HG02884 (cell line): ENCODE data around the gene OR5A2.
A peak's percentile ranks its signal among the peaks of the same experiment; 100 is the strongest.
"Not testable (repeated sequence)": the region's sequence is repeated elsewhere in the genome, so short reads cannot be mapped to it uniquely, and the experiment has no call there.

Experiments used
- ATAC-seq: cut with Tn5 transposase; IDR thresholded peaks from one replicate; pipeline ENCODE4 v1.9.1; 2021; ENCODE audit warnings: mild to moderate bottlenecking, moderate library complexity; ENCODE audit not compliant: unreplicated experiment

OR5A2 gene

DNA sequence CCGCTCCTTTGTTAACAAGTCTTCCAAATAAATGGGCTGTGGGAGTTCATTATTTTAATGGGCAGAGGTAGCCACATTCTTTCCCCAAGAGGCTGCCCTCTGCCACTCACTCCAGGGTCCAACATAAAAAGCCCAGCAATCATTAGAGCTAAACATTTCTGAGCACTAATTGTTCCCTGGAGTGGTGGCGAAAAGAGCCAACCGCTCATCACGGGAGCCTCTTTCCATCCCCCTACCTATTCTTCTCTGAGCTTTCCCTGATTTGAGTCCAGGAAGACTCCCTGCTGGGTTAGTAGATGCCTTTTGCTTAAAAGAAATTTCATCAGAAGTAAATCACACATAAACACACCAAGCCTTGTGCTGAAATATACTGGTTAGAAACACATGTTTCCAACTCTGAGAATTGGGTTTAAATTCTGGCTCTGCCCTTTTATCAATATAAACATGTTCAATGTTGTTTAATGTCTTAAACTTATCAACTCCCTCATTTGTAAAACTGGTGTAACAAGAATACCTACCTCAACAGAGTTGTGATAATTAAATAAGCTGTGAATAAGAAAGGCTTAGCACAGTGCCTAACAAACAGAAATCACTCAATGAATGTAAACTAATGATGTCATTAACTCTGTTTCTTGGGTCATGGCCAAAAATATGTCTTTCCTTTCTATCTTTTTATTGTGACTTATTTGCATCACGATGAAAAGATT, at the start of gene OR5A2:
Gene OR5A2 (minus strand): TSS at position 53 of the 707 bp plus-strand sequence. CDS start 3,460 bp downstream, outside the sequence.
- ATAC-seq, result no peak

DNA sequence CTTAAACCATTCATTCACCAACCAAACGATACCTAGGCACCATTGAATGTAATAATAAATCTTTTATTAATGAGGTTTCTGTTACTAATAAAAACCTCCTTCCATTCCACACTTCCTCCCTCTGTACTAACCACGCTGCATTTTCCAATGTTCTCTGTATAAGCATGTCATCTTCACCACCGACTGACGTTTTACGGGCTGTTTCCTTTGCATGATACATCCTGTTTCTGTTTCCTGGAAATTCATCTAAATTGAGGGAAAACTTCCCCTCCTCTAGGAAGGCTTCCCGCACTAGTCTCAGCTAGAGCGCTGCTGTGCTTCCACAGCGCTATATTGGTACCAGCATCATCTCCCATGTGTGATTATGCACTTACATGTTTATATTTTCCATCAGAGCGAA, 49.0 kb upstream of the OR5A2 start:
- no peak for ATAC-seq

DNA sequence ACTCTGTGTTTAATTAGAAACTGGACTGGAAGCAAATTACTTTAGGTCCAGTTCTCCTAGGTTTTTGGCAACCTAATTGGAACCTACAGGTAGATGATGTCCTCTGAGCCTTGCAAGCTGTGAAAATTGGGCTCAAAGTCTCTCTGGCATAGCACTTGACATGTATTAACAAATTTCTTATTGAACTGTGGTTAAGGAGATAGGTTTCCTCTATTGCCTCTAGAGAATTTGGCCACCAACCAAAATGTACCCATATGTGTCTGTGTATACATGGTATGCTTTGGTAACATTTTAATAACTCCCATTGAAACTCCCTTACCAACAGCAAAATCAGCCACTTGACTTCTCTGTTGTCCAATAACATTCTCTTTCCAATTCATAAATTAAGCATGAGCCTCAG, 46.8 kb upstream of the OR5A2 start, which contains the start of gene OR4D10:
Gene OR4D10 (plus strand): TSS at position 301 of the 400 bp plus-strand sequence. CDS start 4,115 bp downstream, outside the sequence.
- ATAC-seq, result no peak

GRCh38 chr11:59463190-59463641, 37.0 kb upstream of the OR5A2 start:
- ATAC-seq, result no peak

DNA sequence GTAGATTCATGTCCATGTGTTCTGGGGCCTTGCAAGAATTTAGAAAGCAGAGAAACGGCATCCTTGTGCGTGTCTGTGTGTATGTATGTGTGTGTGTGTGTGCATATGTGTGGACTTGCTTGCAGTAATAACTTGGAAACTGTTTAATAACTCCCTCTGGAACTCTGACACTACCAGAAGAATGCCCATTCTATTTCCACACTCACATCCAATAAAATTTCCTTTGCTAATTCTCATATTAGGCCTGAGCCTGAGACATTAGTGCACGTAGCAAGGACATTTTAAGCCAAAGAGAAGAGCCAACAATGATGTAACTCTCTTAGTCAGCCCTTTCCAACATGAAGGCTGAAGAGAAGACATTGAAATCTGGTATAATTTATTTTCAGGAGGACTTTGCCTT, 33.7 kb upstream of the OR5A2 start:
- ATAC-seq, result no peak

GRCh38 chr11:59456661-59457060, 30.4 kb upstream of the OR5A2 start, which contains the start of gene OR4D6:
OR4D6 (plus strand) TSS chr11:59456961; CDS start chr11:59456961, 0 bp downstream.
- ATAC-seq, result no peak

DNA sequence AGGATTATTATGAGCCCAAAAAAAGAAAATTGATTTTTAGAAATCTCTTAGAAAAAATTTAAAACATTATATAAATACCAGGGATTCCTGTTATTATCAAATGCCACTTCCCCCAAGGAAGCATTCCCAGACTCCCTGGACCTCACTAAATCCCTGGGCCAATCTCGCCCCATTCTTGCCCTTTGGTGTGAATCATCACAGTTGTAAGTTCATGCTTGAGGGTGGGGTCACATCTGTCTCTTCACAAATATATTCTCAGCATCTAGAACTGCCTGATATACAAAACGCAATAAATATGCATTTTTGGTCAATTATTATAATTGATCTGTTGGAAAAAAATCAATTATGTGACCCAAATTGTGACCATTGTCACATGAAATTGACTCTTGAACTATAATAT, 22.3 kb upstream of the OR5A2 start:
- ATAC-seq, result no peak

DNA sequence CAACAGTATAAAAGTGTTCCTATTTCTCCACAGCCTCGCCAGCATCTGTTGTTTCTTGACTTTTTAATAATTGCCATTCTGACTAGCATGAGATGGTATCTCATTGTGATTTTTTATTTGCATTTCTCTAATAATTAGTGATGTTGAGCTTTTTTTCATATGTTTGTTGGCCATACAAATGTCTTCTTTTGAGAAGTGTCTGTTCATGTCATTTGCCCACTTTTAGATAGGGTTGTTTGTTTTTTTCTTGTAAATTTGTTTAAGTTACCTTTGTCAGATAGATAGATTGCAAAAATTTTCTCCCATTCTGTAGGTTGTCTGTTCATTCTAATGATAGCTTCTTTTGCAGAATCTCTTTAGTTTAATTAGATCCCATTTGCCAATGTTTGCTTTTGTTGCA, 19.4 kb upstream of the OR5A2 start:
- not testable (repeated sequence) for ATAC-seq

- no peak for ATAC-seq
These were observed 11.6 kb upstream of the OR5A2 start for GRCh38 chr11:59437770-59438169.

DNA sequence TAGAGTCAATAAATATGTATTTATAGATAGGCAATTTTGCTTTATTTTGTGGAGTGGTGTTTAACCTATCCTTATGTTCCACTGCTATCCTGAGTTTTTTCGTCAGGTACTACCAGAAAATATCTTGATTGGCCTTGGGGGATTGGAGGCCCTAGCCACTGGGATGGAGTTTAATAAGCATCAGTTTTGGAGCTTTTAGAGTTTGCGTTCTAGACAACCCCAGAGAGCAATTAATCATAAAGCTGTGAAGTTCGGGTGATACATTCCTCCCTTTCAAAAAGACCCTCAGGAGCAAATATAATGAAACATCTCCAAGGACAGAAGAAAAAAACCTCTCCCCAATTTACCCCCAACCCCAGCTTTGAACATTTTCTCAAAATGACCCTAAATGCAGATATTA, 10.0 kb upstream of the OR5A2 start, which contains the start of gene OR5A1:
Gene OR5A1 (plus strand): TSS at position 301 of the 400 bp plus-strand sequence. CDS start 6,700 bp downstream, outside the sequence.
- ATAC-seq, result no peak

DNA sequence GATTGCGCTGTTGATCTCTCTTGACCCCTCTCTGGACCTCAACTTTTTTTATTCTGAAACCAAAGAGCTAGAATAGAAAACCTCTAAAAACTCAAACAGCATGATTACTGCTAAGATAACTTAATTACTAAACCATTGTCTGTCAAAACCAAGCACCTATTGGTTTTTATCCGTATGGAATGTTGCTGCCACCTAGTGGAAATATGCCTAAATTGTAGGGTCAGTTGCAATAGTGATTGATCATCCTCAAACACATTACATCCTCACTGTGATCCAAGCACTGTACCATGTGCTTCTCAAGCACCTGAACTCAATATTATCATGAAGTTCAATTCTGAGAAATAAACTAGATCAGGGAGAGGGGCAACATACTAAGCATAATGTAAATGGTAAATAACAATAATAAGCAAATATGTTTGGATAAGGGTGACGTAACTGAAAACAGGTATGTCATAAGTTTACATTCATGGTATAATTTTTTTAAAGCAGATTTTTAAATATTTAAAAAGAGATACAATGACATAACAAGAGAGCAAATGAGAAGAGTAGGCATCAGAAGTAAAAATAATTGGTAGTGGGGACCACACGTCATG, 3.8 kb upstream of the OR5A2 start:
- peak; percentile 81 for ATAC-seq

- ATAC-seq, result no peak
These were observed 812 bp upstream of the OR5A2 start for GRCh38 chr11:59427068-59427382.

DNA sequence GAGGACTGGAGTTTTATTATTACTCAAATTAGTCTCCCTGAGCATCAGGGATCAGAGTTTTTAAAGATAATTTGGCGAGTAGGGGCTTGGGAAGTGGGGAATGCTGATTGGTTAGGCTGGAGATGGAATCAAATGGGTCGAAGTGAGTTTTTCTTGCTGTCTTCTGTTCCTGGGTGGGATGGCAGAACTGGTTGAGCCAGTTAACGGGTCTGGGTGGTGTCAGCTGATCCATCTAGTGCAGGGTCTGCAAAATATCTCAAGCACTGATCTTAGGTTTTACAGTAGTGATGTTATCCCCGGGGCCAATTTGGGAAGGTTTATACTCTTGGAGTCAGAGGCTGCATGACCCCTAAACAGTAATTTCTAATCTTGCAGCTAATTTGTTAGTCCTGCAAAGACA, 1.1 kb downstream of the OR5A2 start:
- no peak for ATAC-seq

- ATAC-seq, result no peak
These were observed 2.4 kb downstream of the OR5A2 start for GRCh38 chr11:59423835-59424234.

DNA sequence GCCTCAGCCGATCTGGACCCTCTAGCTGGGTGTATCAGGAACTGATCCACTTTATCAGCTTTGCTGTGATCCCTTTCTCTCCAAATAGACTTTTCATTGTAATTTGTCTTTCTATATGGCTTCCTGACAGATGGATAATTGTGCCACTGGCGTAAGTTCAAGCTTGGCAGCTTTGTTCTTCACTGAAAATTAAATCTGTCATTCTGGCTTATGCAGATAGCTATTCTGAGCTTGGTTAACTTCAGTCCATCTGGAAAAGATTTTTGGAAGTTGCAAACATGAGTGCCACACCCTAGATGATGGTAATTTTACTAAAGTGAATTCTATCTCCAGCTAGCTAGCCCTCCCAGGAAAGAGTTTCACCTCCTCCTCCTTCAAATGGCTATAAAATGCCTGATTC, 8.1 kb downstream of the OR5A2 start:
- no peak for ATAC-seq

DNA sequence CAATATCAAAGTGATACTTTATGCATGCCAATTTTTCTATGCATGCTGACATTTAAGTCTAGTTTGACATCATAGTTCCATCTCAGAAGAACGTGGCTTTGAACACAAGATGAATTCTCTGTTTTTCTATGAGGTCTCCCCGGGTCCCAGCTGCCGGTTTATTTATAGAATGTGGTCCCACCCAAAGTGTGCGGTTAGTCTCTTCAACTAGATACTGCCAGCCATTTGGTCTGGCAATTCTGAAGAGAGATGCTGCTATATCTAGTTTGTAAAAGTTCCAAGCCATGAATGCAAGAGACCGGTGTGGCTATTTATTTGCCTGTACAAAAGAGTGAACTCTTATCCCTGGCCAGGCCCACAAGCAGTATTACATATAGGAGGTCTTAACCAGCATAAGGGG, 9.2 kb downstream of the OR5A2 start:
- no peak for ATAC-seq

GRCh38 chr11:59416613-59417012, 9.6 kb downstream of the OR5A2 start:
- no peak for ATAC-seq

DNA sequence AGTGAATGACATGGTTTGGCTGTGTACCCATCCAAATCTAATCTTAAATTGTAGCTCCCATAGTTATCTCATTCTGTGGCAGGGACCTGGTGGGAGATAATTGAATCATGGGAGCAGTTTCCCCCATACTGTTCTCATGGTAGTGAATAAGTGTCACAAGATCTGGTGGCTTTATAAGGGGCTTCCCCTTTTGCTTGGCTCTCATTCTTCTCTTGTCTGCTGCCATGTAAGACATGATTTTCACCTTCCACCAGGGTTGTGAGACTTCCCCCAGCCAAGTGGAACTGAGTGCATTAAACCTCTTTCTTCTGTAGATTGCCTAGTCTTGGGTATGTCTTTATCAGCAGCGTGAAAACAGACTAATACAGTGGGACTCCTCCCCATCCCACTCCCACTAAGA, 11.1 kb downstream of the OR5A2 start:
- no peak for ATAC-seq

GRCh38 chr11:59413646-59414045, 12.6 kb downstream of the OR5A2 start:
- ATAC-seq, result no peak

DNA sequence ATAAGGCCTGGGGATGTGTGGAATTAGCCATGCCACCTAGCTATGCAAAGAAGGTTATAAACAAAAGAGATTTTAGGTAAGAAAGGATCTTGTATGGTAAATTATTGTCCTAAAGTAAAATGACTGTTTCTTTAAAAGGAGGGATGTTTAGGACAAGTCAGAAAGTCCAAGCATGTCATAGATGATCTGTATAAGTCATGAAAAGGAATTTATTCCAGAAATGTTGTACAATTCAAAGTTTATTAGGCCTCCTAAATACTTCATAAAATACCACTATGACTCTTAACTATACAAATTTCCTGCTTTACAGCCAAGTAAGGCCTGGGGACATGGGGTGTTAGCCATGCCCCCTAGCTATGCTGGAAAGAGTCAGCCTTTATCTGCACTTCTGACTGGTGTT, 22.7 kb downstream of the OR5A2 start:
- no peak for ATAC-seq

GRCh38 chr11:59401262-59401552, 25.0 kb downstream of the OR5A2 start:
- ATAC-seq, result no peak

DNA sequence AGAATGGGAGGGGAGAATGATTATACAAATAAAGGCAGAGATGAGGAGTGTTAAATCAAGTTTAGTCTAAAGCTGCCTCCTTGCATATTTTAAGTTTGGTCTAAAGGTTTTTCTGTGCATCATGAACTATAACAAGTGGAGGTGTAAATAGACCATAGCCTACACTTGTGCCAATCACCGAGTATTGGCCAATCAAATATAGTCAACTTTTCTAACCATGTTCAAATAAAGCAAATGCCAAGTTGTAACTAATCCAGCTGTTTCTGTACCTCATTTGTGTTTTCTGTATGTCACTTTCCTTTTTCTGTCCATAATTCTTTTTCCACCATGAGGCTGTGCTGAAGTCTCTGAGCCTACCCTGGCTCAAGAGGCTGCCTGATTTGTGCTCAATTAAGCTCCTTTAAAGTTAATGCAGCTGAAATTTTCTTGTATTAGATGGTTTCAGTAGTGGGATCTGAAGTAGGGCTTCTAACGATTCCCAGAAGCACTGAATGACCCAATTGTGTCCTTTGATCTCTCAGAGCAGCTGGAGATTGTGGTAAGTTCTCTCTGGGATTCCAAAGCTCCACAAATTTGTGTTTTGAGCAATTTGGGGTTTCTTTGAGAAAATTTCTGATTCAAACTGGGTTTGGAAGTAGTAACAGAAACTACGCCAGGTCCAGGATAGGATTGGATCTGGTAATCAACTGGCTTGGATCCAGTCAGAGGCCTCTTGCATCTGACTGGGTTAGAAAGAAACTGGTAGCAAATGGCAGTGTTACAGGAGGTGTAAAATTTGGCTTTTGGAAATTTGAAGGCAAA, 25.6 kb downstream of the OR5A2 start:
- ATAC-seq, result no peak
